Amniotic stem cell (primary cell): ENCODE data around the gene GADD45G.

Source experiments
- DNase-seq: peaks from one replicate; lab custom pipeline; 2025; lab: John Stamatoyannopoulos, UW

The GADD45G gene

GRCh38 chr9:89592963-89593726, 11.7 kb upstream of the GADD45G start:
- no peak for DNase-seq

- no peak for DNase-seq
Observed at GRCh38 chr9:89593727-89594427, 10.9 kb upstream of the GADD45G start.

GRCh38 chr9:89594811-89595550, 9.8 kb upstream of the GADD45G start:
- DNase-seq, result no peak

GRCh38 chr9:89595646-89596045, 9.2 kb upstream of the GADD45G start:
- DNase-seq, result no peak

- DNase-seq, result no peak
Observed at GRCh38 chr9:89596937-89597555, 7.8 kb upstream of the GADD45G start.

GRCh38 chr9:89597711-89598362, 7.0 kb upstream of the GADD45G start:
- peak; percentile 33 for DNase-seq

- DNase-seq, result no peak
Observed at GRCh38 chr9:89598363-89598713, 6.5 kb upstream of the GADD45G start.

- DNase-seq, result no peak
Observed at GRCh38 chr9:89598926-89599325, 5.9 kb upstream of the GADD45G start.

- no peak for DNase-seq
Observed at GRCh38 chr9:89600831-89601230, 4.0 kb upstream of the GADD45G start.

- DNase-seq, result no peak
Observed at GRCh38 chr9:89601306-89601705, 3.5 kb upstream of the GADD45G start.

GRCh38 chr9:89601856-89602562, 2.8 kb upstream of the GADD45G start:
- DNase-seq, result no peak

- DNase-seq, result peak; percentile 28
Observed at GRCh38 chr9:89602978-89603766, 1.6 kb upstream of the GADD45G start.

GRCh38 chr9:89603767-89604665, 796 bp upstream of the GADD45G start:
- no peak for DNase-seq

- no peak for DNase-seq
Observed at GRCh38 chr9:89605465-89606048, 745 bp downstream of the GADD45G start.

GRCh38 chr9:89606049-89606623, 1.3 kb downstream of the GADD45G start:
- DNase-seq, result peak; percentile 46

- no peak for DNase-seq
Observed at GRCh38 chr9:89606624-89607311, 2.0 kb downstream of the GADD45G start.

GRCh38 chr9:89608641-89609335, 4.0 kb downstream of the GADD45G start:
- DNase-seq, result no peak
